Measurements from ENCODE around the gene ELAVL3. TPM values are rescaled to one million over a fixed set of nuclear protein-coding genes. Genes with fewer than 3 reads are reported as not detected.
"Not testable (repeated sequence)": the region's sequence is repeated elsewhere in the genome, so short reads cannot be mapped to it uniquely, and the experiment has no call there.

ELAVL3 gene
- total and polyA plus RNA-seq, 3 experiments from 2014 or later, result not detected

DNA sequence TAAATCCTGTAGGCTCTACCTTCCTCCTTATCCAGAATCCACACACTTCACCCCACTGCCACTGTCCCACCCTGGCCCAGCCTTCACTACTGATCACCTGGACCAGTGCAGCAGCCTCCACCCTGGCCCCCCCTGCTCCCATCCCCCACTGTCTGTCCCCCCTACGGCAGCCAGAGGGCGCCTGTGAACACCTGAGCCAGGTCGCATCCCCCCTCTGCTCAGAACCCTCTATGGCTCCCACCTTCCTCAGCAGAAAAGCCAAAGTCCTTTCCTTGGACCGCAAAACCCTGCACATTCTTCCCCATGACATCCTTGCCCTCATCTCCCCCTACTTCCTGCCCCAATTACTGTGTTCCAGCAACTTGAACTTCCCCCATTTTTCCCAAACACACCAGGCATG lies 20.6 kb downstream of the ELAVL3 start:
- no peaks in the 10 kb centered on the region for H3K9me3 ChIP-seq (ENCODE audit: low read length)
- H3K27me3 ChIP-seq (ENCODE audit: insufficient read depth, low read length, poor library complexity, severe bottlenecking), result no peaks in the 10 kb centered on the region
- no peak overlapping the region for H3K27ac ChIP-seq (ENCODE audit: low read depth, low read length)
- H3K36me3 ChIP-seq (ENCODE audit: insufficient read depth, low read length), result no peaks in the 10 kb centered on the region
- H3K4me3 ChIP-seq (ENCODE audit: low read length), result no peak overlapping the region
- no peaks in the 10 kb centered on the region for H3K4me1 ChIP-seq (ENCODE audit: insufficient read depth, low read length)
- Mint-ChIP-seq H3K4me3 (no peak overlapping the region), H3K4me1 (peaks cover 0 to 3% (median 0%) of the 10 kb centered on the region in 3 donors), H3K36me3 (no peaks in the 10 kb centered on the region), H3K27ac (no peak overlapping the region), H3K27me3 (peaks cover 6 to 18% of the 10 kb centered on the region in 2 donors), H3K9me3 (no peaks in the 10 kb centered on the region)
- CTCF ChIA-PET, result no interaction called here
- DNase-seq, result no peak
- POLR2A ChIA-PET, result no interaction called here

- DNase-seq; H3K27ac ChIP-seq (ENCODE audit: low read depth, low read length); H3K4me1 ChIP-seq (ENCODE audit: insufficient read depth, low read length); H3K27ac Mint-ChIP-seq; POLR2A ChIA-PET; H3K9me3 Mint-ChIP-seq; H3K27me3 ChIP-seq (ENCODE audit: insufficient read depth, low read length, poor library complexity, severe bottlenecking); H3K36me3 ChIP-seq (ENCODE audit: insufficient read depth, low read length); H3K4me3 Mint-ChIP-seq; H3K36me3 Mint-ChIP-seq; H3K9me3 ChIP-seq (ENCODE audit: low read length); H3K4me1 Mint-ChIP-seq; H3K4me3 ChIP-seq (ENCODE audit: low read length): not testable (repeated sequence)
- H3K27me3 Mint-ChIP-seq, result peaks cover 6 to 18% of the 10 kb centered on the region in 2 donors
- CTCF ChIA-PET, result interaction anchor here (1.2 kb wide), 1 partner anchor 300 kb away, joined by 3 read pairs; no protein-coding TSS in a partner anchor
These were observed 21.9 kb downstream of the ELAVL3 start for GRCh38 chr19:11458912-11459311.

GRCh38 chr19:11458236-11458900 lies 22.5 kb downstream of the ELAVL3 start:
- Mint-ChIP-seq H3K9me3 (no peaks in the 10 kb centered on the region), H3K27ac (no peak overlapping the region), H3K36me3 (no peaks in the 10 kb centered on the region), H3K4me3 (no peak overlapping the region), H3K4me1 (peaks cover 0 to 2% (median 0%) of the 10 kb centered on the region in 3 donors), H3K27me3 (peaks cover 6 to 18% of the 10 kb centered on the region in 2 donors)
- ChIA-PET POLR2A (no interaction called here), CTCF (interaction anchor here (1.2 kb wide), 1 partner anchor 299 kb away, joined by 3 read pairs; no protein-coding TSS in a partner anchor)
- Histone ChIP-seq H3K27ac (ENCODE audit: low read depth, low read length) (no peak overlapping the region), H3K9me3 (ENCODE audit: low read length) (no peaks in the 10 kb centered on the region), H3K4me3 (ENCODE audit: low read length) (no peak overlapping the region), H3K27me3 (ENCODE audit: insufficient read depth, low read length, poor library complexity, severe bottlenecking) (no peaks in the 10 kb centered on the region), H3K4me1 (ENCODE audit: insufficient read depth, low read length) (no peaks in the 10 kb centered on the region), H3K36me3 (ENCODE audit: insufficient read depth, low read length) (no peaks in the 10 kb centered on the region)
- DNase-seq, result no peak

GRCh38 chr19:11457831-11458230 lies 23.0 kb downstream of the ELAVL3 start:
- Mint-ChIP-seq H3K36me3 (no peaks in the 10 kb centered on the region), H3K9me3 (no peaks in the 10 kb centered on the region), H3K4me3 (no peak overlapping the region), H3K27me3 (peaks cover 6 to 18% of the 10 kb centered on the region in 2 donors), H3K4me1 (no peaks in the 10 kb centered on the region), H3K27ac (no peak overlapping the region)
- Histone ChIP-seq H3K4me1 (ENCODE audit: insufficient read depth, low read length) (no peaks in the 10 kb centered on the region), H3K27ac (ENCODE audit: low read depth, low read length) (no peak overlapping the region), H3K36me3 (ENCODE audit: insufficient read depth, low read length) (no peaks in the 10 kb centered on the region), H3K27me3 (ENCODE audit: insufficient read depth, low read length, poor library complexity, severe bottlenecking) (no peaks in the 10 kb centered on the region), H3K4me3 (ENCODE audit: low read length) (no peak overlapping the region), H3K9me3 (ENCODE audit: low read length) (no peaks in the 10 kb centered on the region)
- ChIA-PET CTCF (no interaction called here), POLR2A (no interaction called here)
- no peak for DNase-seq

DNA sequence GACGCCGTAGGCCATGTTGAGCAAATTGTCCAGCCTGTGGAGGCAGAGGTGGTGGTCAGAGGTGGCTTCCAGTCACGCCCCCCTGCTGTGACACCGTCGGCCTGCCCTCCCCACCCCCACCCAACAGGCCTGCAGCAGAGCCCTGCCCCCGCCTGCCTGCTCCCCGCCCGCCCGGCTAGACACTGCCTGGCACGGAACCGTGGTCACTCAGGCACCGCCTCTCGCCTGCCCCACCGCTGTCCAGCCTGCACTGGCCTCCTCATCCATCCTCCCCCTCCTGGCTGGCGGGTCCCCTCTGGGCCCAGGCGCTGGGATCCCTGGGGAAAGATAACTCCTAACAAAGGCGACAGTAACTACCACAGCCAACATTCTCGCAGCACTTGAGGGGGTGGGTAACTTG lies 23.7 kb downstream of the ELAVL3 start:
- no peak for DNase-seq
- Histone ChIP-seq H3K27me3 (ENCODE audit: insufficient read depth, low read length, poor library complexity, severe bottlenecking) (no peaks in the 10 kb centered on the region), H3K4me3 (ENCODE audit: low read length) (no peak overlapping the region), H3K4me1 (ENCODE audit: insufficient read depth, low read length) (no peaks in the 10 kb centered on the region), H3K9me3 (ENCODE audit: low read length) (no peaks in the 10 kb centered on the region), H3K27ac (ENCODE audit: low read depth, low read length) (no peak overlapping the region), H3K36me3 (ENCODE audit: insufficient read depth, low read length) (no peaks in the 10 kb centered on the region)
- ChIA-PET CTCF (interaction anchor here (1.2 kb wide), 1 partner anchor 76 kb away, joined by 3 read pairs; no protein-coding TSS in a partner anchor), POLR2A (no interaction called here)
- Mint-ChIP-seq H3K27me3 (peaks cover 6 to 18% of the 10 kb centered on the region in 2 donors), H3K36me3 (no peaks in the 10 kb centered on the region), H3K4me1 (no peaks in the 10 kb centered on the region), H3K4me3 (no peak overlapping the region), H3K9me3 (no peaks in the 10 kb centered on the region), H3K27ac (no peak overlapping the region)

DNA sequence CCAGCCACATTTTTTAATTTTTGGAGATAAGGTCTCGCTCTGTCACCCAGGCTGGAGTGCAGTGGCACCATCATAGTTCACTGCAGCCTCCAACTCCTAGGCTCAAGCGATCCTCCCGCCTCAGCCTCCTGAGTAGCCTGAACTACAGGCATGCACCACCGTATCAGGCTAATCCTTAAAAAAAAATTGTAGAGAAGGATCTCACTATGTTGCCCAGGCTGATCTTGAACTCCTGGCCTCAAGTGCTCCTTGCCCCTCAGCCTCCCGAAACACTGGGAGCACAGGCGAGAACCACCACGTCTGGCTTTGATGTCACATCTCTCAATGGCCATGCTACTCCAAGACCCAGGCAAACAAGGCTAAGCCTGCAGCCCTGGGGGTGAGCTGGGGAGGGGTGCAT lies 24.2 kb downstream of the ELAVL3 start:
- no peak for DNase-seq
- H3K36me3 ChIP-seq (ENCODE audit: insufficient read depth, low read length), result no peaks in the 10 kb centered on the region
- Mint-ChIP-seq H3K27me3 (peaks cover 6 to 18% of the 10 kb centered on the region in 2 donors), H3K4me3 (no peak overlapping the region), H3K9me3 (no peaks in the 10 kb centered on the region), H3K36me3 (no peaks in the 10 kb centered on the region), H3K27ac (no peak overlapping the region), H3K4me1 (no peaks in the 10 kb centered on the region)
- no peaks in the 10 kb centered on the region for H3K4me1 ChIP-seq (ENCODE audit: insufficient read depth, low read length)
- CTCF ChIA-PET, result interaction anchor here (1.2 to 2.1 kb wide), 2 partner anchors 26 to 75 kb away, joined by 3 to 10 read pairs; no protein-coding TSS in a partner anchor
- no peaks in the 10 kb centered on the region for H3K9me3 ChIP-seq (ENCODE audit: low read length)
- no peak overlapping the region for H3K4me3 ChIP-seq (ENCODE audit: low read length)
- no peaks in the 10 kb centered on the region for H3K27me3 ChIP-seq (ENCODE audit: insufficient read depth, low read length, poor library complexity, severe bottlenecking)
- POLR2A ChIA-PET, result no interaction called here
- no peak overlapping the region for H3K27ac ChIP-seq (ENCODE audit: low read depth, low read length)

GRCh38 chr19:11455233-11455554 lies 25.7 kb downstream of the ELAVL3 start:
- POLR2A ChIA-PET; H3K4me3 ChIP-seq (ENCODE audit: low read length); H3K27ac Mint-ChIP-seq; H3K4me1 ChIP-seq (ENCODE audit: insufficient read depth, low read length); H3K9me3 Mint-ChIP-seq; H3K36me3 Mint-ChIP-seq; H3K4me1 Mint-ChIP-seq; H3K9me3 ChIP-seq (ENCODE audit: low read length); DNase-seq; H3K27me3 ChIP-seq (ENCODE audit: insufficient read depth, low read length, poor library complexity, severe bottlenecking); H3K36me3 ChIP-seq (ENCODE audit: insufficient read depth, low read length); H3K27ac ChIP-seq (ENCODE audit: low read depth, low read length): not testable (repeated sequence)
- Mint-ChIP-seq H3K4me3 (peak overlapping the region in 1 of 7 donors; percentile 59), H3K27me3 (peaks cover 6 to 11% of the 10 kb centered on the region in 2 donors)
- CTCF ChIA-PET, result interaction anchor here (1.0 to 2.1 kb wide), 3 partner anchors 20 to 30 kb away, joined by 3 to 10 read pairs (median 3); partner anchors contain the start of genes ODAD3 and PRKCSH

DNA sequence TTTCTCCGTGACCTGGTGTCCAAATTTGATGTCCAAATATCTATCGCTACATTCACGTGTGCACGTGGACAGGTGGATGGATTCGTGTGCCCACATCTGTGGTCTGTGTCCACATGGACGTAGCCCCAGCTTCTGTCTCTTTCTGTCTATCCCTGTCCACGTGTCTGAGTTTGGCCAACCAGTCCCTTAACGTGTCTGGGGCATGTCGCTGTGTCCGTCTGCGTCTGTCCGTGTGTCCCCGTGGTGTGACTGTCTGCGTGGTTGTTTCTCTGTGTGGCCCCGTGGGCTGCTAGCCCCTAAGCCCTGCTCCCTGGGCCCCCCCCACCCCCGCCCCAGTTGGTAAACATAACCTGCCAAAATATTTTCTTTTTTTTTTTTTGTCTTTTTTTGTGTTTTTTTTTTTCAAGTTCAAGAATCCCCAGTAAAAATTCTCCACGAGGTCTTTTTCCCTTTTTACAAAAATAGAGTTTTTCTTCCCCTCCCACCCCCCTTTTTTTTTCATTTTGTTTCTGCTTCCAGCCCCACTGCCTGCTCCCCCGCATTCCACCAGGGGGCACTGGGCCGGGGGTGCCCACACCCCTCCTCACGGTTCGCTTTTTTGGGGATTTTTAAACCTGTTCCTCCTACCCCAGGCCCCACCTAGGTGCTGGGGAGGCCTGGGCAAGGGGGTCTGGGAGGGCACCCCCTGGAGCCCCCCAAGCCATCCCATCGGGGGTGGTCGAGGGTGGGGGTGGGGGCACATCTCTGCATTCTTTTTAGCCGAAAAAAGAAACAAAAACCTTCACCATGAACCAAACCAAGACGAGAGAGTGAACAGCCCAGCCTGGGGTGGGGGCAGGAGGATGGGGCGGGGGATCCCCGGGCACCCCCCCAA lies 27.1 kb downstream of the ELAVL3 start:
- H3K27me3 Mint-ChIP-seq, result peaks cover 3 to 5% of the 10 kb centered on the region in 2 donors
- H3K36me3 Mint-ChIP-seq, result peaks cover 0 to 15% (median 0%) of the 10 kb centered on the region in 3 donors
- no peaks in the 10 kb centered on the region for H3K9me3 Mint-ChIP-seq
- H3K4me1 ChIP-seq (ENCODE audit: insufficient read depth, low read length), result no peaks in the 10 kb centered on the region
- H3K4me1 Mint-ChIP-seq, result no peaks in the 10 kb centered on the region
- H3K4me3 ChIP-seq (ENCODE audit: low read length), result no peak overlapping the region
- DNase-seq, result peak in 1 of 5 donors; percentile 12
- H3K27me3 ChIP-seq (ENCODE audit: insufficient read depth, low read length, poor library complexity, severe bottlenecking), result no peaks in the 10 kb centered on the region
- CTCF ChIA-PET, result interaction anchor here (1.2 to 1.4 kb wide), 2 partner anchors 29 to 73 kb away, joined by 3 to 4 read pairs; no protein-coding TSS in a partner anchor
- POLR2A ChIA-PET, result no interaction called here
- no peaks in the 10 kb centered on the region for H3K9me3 ChIP-seq (ENCODE audit: low read length)
- no peak overlapping the region for H3K27ac ChIP-seq (ENCODE audit: low read depth, low read length)
- H3K36me3 ChIP-seq (ENCODE audit: insufficient read depth, low read length), result no peaks in the 10 kb centered on the region
- H3K4me3 Mint-ChIP-seq, result no peak overlapping the region
- H3K27ac Mint-ChIP-seq, result no peak overlapping the region
